Urothelium cell line (cell line): ENCODE data around the gene BTN1A1.
"Not testable (repeated sequence)": the region's sequence is repeated elsewhere in the genome, so short reads cannot be mapped to it uniquely, and the experiment has no call there.

Experiments used
- DNase-seq: peaks from one replicate; pipeline ENCODE4 v3.0.0; 2011; ENCODE audit warnings: low spot score, mixed read lengths
- FAIRE-seq: peaks from 2 replicates; lab custom pipeline; 2011; peaks lifted over from hg19 to GRCh38; lab: Jason Lieb, UNC

The BTN1A1 gene, protein sequence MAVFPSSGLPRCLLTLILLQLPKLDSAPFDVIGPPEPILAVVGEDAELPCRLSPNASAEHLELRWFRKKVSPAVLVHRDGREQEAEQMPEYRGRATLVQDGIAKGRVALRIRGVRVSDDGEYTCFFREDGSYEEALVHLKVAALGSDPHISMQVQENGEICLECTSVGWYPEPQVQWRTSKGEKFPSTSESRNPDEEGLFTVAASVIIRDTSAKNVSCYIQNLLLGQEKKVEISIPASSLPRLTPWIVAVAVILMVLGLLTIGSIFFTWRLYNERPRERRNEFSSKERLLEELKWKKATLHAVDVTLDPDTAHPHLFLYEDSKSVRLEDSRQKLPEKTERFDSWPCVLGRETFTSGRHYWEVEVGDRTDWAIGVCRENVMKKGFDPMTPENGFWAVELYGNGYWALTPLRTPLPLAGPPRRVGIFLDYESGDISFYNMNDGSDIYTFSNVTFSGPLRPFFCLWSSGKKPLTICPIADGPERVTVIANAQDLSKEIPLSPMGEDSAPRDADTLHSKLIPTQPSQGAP

DNA sequence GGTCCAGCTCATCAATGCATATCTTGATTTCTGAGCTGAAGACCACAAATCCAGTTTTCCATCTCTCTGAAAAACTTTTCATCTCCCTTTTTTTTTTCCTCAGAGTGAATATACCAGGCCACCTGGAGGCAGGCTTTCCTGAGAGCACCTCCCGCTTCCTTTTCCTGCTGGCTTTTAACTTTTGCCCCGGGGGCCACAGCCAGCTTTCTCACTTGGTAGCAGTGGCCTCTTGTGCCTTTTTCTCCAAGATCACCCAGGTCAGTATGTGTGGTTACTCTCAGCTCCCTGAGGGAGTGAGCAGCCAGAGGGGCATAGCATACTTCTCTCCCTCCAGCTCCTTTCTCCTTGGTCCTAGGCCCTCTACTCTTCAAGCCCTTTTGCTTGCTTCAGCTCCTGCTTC is at the start of gene BTN1A1:
TSS of gene BTN1A1 (plus strand) at position 202 of the 400 bp plus-strand sequence. CDS start 984 bp downstream, outside the sequence.
- FAIRE-seq, result no peak

DNA sequence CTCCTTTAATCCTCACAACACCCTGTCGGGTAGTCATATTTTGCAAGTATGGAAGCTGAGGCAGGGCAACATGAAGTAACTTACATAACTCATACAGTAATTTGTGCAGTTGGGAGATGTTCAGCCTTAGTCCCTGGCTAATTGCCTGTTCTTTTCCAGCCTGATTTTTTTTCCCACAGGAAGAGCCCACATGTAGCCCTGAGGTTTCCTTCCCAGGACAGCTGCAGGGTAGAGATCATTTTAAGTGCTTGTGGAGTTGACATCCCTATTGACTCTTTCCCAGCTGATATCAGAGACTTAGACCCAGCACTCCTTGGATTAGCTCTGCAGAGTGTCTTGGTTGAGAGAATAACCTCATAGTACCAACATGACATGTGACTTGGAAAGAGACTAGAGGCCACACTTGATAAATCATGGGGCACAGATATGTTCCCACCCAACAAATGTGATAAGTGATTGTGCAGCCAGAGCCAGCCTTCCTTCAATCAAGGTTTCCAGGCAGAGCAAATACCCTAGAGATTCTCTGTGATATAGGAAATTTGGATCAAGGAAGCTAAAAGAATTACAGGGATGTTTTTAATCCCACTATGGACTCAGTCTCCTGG is 47.4 kb upstream of the BTN1A1 start:
- FAIRE-seq (no peak), DNase-seq (no peak)

More for the DNA sequence above, at the start of gene BTN1A1:
- no peak for DNase-seq

DNA sequence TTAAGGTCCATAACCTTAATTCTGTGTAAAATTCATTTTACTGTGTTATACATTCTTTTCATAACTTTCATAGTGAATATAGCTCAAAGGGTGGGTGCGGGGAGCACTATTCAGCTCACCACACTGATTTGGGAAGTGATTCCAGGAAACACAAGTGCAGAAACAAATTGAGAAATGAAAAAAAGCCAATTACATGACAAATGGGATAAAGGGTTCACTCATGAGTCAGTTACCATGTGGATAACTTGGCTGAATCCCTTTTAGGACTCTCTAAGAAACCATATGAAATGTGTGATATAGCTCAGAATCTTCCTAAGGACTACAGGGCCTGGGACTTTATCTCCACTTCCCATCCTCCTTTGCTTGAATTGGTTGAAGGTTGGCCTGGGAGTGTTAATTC is 45.5 kb upstream of the BTN1A1 start:
- DNase-seq (no peak), FAIRE-seq (no peak)

DNA sequence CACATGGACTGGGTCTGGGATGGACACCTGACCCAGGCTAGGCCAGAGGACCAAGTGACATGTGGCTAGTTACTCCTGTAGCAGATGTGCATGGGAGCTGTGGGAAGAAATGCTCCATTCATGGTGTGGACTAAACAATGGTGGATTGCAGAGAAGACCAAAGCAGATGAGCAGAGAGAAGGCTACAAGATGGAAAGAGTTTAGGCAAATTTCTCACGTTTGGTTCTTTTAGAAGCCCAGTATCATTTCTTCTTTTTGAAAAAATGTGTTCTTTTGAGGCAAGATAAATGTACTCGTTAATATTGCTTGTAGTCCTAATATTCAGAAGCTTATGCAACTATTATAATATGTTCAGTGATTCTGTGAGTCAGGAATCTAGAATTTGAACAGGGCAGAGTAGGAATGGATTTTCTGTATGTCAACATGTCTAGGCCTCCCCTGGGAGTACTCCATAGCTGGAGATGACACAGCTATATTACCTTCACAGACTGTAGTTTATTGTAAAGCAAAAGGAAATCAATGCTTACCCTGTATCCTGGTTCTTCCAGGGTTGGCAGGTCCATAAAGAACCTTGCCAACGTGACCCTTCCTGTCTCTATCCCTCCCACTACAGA is 44.6 kb upstream of the BTN1A1 start:
- DNase-seq (no peak), FAIRE-seq (no peak)

DNA sequence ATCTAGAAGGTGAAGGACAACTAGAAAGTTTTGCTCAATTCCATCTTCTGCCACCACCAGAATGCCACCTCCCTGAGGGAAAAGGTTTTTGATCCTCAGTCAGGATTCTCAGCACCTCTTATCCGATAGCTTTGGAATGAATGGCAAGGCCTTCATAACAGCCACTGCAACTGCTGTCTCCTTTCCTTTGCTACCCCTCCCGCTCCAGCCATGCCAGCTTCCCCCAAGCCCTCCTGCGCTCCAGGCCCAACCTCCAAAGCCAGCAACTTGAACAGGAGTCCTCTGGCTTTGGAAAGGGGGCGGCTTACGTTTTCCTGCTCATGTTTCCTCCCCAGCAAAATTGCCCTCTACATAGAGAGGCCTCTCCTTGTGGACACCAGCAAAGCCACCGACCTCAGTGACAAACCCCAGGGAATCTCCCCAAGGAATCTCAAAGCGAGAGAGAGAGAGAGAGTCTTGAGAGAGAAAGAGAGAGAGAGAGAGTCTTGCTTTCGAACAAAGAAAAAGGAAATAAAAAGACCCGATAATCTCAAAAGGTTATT is 42.8 kb upstream of the BTN1A1 start:
- DNase-seq (peak; percentile 28), FAIRE-seq (no peak)

DNA sequence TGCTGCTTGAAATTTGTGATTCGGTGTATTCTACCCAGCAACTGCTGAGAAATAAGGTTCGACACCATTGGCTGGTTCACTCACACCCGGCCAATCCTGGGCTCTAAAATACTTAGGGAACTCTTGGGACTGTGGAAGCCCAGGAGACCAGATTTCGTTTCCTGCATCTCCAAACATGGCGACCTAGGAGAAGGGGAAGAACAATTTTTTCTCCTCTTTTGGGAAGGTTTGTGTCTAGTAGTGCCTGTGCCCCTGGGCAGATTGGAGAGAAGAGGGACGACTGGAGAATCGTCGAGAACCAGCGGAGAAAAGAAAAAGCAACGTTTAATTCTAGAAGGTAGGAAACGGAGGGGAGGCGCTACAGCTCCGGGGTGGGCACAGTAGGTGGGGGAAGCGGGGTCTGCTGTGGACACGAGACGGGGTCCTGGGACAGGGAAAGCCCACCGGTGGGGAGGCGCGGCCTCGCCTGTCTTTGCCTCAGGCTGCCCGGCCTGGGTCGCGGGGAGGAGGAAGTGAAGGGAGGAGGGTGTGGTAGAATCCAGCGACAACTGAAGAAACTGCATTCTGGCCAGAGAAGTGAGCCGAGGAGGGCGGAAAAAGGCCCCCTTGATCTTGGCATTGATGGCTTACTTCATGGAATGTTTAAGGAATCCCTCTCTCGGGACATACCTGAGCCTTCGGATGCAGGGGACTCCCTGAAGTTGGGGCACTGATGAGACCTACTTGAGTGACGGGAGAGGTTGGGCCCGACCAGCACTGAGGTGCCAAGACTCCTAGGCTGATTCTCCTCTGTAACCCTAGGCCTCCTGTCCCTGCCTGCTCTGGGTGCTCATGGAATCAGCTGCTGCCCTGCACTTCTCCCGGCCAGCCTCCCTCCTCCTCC is 42.1 kb upstream of the BTN1A1 start, which contains the start of gene BTN2A1:
TSS of gene BTN2A1 (plus strand) at position 150 of the 883 bp plus-strand sequence. CDS start at position 832, 682 bp downstream.
- no peak for FAIRE-seq
- DNase-seq, result peak; percentile 87

DNA sequence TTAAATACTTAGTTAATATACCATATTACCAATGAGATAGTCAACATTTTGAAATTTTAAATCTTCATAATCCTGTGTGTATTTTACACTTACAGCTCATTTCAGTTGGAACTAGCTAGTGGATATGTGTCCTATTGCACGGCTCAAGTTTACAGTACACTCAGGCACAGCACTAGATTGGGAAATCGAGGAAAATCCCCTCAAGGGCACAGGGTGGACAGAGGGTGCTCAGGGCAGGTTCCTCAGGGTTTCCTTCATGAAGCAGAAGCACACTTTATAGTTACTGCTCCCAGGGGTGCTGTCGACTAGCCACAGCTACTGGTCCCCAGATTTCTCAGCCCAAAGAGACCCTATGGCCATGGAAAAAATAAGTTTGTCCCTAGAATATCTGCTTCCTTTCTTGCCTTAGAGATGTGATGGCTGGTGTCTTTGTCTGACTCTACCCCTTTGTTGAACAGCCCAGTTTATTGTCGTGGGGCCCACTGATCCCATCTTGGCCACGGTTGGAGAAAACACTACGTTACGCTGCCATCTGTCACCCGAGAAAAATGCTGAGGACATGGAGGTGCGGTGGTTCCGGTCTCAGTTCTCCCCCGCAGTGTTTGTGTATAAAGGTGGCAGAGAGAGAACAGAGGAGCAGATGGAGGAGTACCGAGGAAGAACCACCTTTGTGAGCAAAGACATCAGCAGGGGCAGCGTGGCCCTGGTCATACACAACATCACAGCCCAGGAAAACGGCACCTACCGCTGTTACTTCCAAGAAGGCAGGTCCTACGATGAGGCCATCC is 40.9 kb upstream of the BTN1A1 start:
- no peak for FAIRE-seq
- peak; percentile 9 for DNase-seq

DNA sequence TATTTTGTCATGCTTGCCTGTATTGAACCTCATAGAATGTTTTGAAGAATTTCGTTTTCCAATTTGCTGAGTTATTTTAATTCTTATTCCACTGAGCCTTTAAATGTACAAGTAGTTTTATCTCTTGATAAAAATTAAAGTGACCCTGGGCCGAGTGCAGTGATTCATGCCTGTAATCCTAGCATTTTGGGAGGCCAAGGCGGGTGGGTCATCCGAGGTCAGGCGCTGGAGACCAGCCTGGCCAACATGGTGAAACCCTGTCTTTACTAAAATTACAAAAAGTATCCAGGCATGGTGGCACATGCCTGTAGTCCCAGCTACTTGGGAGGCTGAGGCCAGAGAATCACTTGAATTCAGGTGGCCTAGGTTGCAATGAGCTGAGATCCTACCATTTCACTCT is 38.8 kb upstream of the BTN1A1 start:
- not testable (repeated sequence) for DNase-seq, FAIRE-seq

DNA sequence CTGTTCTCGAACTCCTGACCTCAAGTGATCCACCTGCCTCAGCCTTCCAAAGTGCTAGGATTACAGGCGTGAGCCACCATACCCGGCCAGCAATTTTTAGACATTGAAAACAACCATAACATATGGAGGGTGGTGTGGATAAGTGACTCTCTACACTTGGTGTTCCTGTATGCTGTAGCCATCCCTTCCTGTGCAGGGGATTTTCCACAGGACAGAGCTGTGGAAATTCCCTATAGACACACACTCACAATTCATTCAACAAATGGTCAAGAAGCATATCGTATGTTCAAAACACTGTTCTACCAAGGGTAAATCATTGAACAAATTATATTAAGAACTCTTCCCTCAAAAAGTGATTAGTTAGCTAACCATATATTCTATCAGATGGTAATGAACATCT is 36.1 kb upstream of the BTN1A1 start:
- no peak for FAIRE-seq
- no peak for DNase-seq

DNA sequence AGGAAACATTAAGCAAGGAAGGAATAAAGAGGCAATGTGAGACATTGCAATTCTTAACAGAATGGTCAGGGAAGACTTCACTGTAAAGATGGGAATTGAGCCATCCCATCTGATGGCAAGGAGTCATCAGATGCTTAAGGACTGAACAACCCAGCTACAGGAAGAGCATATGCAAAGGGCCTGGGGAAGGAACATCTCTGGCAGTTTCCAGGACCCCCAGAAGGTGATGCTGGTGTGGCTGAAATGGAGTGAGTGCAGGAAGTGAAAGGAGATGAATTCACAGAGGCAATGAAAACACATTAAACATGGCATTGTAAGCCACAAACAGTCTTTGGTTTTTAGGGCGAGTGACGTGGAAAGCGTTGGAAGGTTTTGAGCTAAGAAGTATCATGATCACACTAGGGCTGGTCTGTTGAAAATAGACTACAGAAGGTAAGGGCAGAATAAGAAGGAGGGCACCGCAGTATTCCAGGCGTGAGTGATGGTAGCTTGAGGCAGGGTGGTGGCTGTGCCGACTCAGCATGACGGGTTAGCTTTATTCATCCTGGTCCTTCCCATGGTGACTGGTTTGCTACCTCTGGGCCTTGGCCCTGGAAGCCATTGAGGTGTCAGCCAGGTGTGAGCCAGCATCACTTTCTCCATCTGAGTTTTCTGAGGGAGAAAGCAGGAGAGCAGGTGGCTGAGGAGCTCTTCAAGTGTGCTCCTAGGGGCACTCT is 35.5 kb upstream of the BTN1A1 start:
- FAIRE-seq (no peak), DNase-seq (no peak)

DNA sequence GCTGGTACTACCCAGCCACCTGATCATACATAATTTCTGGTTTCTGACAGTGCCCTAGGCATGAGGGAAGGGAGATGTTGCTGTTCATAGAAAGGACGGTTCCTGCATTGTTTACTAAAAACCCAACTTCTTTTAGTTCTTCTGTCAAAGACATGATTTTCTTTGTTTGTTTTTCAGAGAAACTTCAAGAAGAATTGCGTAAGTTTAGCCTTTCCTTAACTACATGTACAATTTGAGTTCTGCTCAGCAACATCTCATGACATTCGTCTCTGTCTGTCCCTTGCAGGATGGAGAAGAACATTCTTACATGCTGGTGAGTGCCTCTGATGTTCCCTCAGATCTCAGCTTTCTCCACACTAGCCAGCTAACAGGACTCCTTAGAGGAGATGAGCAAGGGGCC is 34.3 kb upstream of the BTN1A1 start:
- no peak for FAIRE-seq
- DNase-seq, result no peak

DNA sequence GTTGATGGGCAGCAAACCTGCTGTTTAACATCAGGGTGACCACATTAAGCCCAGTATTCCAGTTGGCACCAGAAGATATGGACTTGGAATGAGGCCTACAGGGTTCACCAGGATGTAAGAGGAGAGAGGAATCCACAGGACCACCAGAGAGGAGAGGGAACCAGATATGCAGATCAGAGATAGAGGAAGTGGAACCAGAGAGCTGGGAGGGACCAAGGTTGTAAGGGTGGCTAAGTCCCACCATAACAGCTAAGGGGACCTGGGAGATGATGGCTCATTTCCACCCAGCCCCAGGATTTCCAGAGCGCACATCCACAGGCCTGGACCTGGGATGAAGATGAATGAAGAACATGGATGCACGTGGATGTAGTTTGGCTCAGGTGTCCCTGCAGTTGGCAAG is 31.3 kb upstream of the BTN1A1 start:
- no peak for FAIRE-seq

DNA sequence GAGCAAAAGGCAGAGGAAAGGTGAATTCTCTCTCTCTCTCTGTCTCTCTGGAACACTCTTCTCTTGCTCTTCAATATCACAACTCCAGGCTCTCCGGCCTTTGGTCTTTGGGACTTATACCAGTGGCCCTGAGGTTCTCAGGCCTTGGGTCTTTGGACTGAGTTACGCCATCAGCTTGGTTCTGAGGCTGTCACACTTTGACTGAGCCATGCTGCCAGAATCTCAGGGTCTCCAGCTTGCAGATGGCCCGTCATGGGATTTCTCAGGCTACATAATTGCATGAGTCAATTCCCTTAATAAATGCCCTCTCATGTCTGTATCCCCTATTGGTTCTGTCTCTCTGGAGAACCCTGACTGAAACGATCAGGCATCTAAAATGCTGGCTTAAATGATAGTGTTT is 29.5 kb upstream of the BTN1A1 start:
- DNase-seq, result no peak
- FAIRE-seq, result no peak

More for the DNA sequence above, 31.3 kb upstream of the BTN1A1 start:
- no peak for DNase-seq

DNA sequence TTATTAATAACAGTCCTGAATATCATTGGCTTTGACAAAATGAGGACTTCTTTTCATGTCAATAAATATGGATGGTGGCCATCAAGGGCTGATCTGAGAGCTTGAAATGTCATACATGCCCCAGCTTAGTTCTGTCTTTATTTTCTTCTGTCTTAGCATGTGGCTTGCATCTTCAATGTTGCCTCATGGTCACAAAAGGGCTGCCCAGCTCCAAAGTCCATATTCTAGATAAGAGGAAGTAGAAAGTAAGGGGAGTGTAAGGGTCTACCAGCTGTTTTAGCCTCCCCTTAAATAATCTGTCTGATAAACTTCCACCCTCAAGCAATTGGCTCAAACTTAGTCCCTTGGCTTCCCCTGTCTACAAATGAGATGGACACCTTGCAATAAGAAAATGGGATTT is 28.1 kb upstream of the BTN1A1 start:
- no peak for DNase-seq
- no peak for FAIRE-seq

DNA sequence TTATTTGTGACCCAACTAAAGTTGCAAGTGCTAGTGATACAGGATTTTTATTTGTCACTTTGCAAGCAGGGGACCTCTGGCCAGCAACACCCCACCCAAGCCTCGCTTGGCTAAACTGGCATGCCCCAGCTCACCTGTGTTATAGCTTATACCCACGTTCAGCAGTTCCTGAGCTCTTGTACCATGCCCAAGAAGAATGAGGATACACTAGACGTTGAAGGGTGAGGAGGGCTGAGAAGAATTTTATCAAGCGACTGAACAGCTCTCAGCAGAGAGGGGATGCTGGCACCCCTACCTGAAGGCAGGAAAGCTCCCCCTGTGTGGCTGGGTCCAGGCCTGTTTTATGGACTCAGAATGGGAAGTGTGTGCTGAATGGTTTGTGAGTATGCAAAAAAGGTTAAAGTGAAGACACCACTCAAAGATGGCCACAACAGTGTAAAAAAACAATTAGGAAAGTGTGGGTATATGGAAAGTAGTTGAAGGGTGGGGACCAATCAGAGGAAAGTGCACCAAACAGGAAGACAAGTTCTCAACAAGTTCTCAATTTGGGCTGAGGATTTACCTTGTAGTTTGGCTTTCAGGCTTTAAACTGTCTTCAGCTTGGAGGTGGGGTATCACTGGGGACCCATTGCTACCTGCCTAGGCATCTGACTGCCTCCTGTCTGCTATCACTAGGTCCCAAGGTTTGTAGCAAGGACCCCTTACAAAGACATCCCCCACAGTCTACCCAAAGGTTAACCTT is 27.4 kb upstream of the BTN1A1 start:
- no peak for FAIRE-seq
- DNase-seq, result no peak

DNA sequence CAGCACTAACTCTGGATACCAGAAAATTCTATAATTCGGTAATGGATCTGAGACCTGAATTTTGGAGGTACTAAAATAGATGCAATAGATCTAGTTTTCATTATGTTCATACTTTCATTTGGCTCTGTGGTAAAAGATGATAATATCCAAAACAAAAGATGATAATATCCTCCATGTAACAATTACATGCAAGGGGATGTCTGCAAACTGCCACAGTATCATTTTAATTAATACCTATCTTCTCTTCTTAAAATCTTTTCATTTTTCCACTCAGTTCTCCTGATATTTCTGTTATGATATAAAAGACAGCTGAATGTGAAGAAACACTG is 26.7 kb upstream of the BTN1A1 start:
- no peak for FAIRE-seq
- DNase-seq, result no peak

DNA sequence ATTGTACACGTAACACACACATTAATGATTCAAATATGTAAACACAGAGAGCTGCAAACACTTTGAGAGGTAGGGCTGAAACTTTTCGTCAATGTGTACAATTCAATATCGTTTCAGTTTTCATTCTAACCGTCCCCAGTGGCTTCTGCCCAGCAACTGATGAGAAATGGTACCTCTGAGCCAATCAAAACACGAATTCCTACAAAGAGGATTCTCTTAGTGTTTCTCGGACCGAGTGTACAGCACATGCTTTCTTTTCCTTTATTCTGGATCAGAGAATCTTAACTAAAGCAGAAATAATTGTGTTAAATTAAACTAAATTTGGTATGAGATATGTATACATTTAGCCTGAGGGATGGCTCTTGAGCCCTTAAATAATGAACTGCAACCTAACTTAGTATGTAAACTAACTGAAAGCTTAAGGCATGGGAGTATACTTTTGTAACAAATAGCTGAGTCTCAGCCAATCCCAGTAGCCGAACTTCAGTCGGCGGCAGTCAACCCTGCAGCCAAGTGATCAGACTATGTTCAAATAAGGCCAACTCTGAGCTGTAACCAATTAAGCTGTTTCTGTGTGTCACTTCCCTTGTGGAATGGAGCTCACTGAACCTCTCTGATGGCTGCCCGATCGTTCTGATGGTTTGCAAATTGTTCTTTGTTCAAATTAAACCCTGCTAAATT is 26.2 kb upstream of the BTN1A1 start:
- no peak for FAIRE-seq
- peak; percentile 83 for DNase-seq

DNA sequence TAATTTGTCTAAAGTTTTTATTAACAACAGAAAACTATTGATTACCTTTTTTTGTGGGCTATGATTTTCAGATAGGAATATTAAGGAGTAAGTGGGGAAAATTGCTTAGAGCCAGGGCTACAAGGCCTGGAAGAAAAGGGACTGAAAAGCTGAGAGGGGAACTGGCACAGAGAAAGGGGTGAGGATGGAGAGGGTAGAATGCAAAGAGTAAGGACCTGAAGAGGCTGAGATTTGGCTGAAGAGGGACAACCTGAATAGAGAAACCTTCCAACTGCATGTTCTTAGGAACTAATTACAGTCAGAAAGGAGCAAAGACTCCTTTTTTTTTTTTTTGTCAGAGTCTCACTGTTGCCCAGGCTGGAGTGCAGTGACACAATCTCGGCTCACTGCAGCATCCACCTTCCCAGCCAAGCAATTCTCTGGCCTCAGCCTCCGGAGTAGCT is 25.6 kb upstream of the BTN1A1 start:
- FAIRE-seq (no peak), DNase-seq (no peak)
